ENCODE results near the gene ATG7. TPM values are rescaled to one million over a fixed set of nuclear protein-coding genes. Genes with fewer than 3 reads are reported as not detected.
A peak's percentile ranks its signal among the peaks of the same experiment; 100 is the strongest.

The ATG7 gene
- total RNA-seq, 1 donor from 2014 or later = 48.5 TPM

DNA sequence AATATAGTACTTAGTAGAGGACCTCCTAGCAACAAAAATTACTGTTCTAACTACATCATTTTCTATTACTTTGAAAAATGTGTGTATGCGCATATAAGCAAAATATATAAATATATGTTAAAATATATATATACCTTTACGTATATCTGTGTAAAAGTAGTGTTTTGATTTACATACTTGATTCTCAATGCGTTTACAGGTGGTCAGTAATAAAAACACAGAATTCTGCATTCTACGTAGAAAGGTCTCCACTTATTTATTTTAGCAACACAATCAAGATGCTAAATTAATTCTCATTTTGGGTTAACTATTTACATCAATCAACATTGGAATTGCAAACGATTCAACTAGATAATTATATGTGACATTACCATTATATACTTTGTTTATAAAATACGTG, 158.0 kb downstream of the ATG7 start:
- Histone ChIP-seq H3K27ac (no peak overlapping the region), H3K4me3 (no peak overlapping the region)

DNA sequence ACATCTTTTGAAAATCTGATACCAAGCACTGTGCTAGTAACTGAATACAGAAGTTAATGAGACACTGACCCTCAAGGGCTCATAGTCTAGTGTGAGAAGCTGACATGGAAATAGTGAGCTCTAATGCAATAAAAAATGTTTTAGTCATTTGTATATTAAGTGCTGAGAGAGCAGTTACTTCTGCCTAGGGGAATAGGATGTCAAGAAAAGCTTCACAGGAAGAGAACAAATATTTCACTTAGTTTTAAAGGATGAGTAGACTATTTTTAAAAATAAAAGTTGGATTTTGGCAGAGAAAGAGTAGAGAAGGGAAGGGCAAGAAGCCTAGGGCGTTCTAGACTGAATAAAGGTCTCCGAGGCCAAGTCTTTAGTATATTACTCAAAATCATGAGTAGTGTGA, 158.4 kb downstream of the ATG7 start:
- intact Hi-C loops (cut with DNase I) = no loop called here
- no peak overlapping the region for H3K4me3 ChIP-seq
- DNase-seq (ENCODE audit: low spot score in 2 of 2) = no peak
- H3K9me3 ChIP-seq = no peaks in the 10 kb centered on the region
- H3K27ac ChIP-seq = no peak overlapping the region
- no peaks in the 10 kb centered on the region for H3K27me3 ChIP-seq
- H3K4me1 ChIP-seq = peaks cover 0 to 17% of the 10 kb centered on the region in 2 donors
- H3K36me3 ChIP-seq = peaks cover 0 to 4% of the 10 kb centered on the region in 2 donors
- TF ChIP-seq, protein P1, sequence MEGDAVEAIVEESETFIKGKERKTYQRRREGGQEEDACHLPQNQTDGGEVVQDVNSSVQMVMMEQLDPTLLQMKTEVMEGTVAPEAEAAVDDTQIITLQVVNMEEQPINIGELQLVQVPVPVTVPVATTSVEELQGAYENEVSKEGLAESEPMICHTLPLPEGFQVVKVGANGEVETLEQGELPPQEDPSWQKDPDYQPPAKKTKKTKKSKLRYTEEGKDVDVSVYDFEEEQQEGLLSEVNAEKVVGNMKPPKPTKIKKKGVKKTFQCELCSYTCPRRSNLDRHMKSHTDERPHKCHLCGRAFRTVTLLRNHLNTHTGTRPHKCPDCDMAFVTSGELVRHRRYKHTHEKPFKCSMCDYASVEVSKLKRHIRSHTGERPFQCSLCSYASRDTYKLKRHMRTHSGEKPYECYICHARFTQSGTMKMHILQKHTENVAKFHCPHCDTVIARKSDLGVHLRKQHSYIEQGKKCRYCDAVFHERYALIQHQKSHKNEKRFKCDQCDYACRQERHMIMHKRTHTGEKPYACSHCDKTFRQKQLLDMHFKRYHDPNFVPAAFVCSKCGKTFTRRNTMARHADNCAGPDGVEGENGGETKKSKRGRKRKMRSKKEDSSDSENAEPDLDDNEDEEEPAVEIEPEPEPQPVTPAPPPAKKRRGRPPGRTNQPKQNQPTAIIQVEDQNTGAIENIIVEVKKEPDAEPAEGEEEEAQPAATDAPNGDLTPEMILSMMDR (IDR thresholded peaks at IDR 0.05) = no peak

More for the DNA sequence above, 158.0 kb downstream of the ATG7 start:
- DNase-seq (ENCODE audit: low spot score in 2 of 2) = no peak
- H3K4me1 ChIP-seq = peaks cover 0 to 16% of the 10 kb centered on the region in 2 donors
- H3K9me3 ChIP-seq = no peaks in the 10 kb centered on the region
- TF ChIP-seq, protein P1 (IDR thresholded peaks at IDR 0.05) = no peak
- intact Hi-C loops (cut with DNase I) = no loop called here
- H3K27me3 ChIP-seq = no peaks in the 10 kb centered on the region
- H3K36me3 ChIP-seq = peaks cover 0 to 4% of the 10 kb centered on the region in 2 donors

DNA sequence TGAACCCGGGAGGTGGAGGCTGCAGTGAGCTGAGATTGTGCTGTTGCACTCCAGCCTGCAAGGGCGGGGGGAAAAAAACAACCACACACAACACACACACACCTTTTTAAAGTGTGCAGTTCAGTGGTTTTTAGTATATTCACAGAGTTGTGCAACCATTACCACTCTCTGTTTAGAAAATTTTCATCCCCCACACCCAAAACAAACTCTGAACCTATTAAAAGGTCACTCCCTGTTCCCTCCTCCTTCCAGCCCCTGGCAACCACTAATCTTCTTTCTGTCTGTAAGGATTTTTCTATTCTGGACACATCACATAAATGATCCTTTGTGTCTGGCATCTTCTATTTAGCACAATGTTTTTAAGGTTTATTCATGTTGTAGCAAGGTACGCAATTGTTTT, 159.1 kb downstream of the ATG7 start:
- Histone ChIP-seq H3K4me3 (no peak overlapping the region), H3K27ac (no peak overlapping the region), H3K36me3 (peaks cover 0 to 4% of the 10 kb centered on the region in 2 donors), H3K27me3 (no peaks in the 10 kb centered on the region), H3K9me3 (no peaks in the 10 kb centered on the region), H3K4me1 (peaks cover 0 to 17% of the 10 kb centered on the region in 2 donors)
- DNase-seq (ENCODE audit: low spot score in 2 of 2) = no peak
- TF ChIP-seq, protein P1 (IDR thresholded peaks at IDR 0.05) = no peak
- intact Hi-C loops (cut with DNase I) = no loop called here

DNA sequence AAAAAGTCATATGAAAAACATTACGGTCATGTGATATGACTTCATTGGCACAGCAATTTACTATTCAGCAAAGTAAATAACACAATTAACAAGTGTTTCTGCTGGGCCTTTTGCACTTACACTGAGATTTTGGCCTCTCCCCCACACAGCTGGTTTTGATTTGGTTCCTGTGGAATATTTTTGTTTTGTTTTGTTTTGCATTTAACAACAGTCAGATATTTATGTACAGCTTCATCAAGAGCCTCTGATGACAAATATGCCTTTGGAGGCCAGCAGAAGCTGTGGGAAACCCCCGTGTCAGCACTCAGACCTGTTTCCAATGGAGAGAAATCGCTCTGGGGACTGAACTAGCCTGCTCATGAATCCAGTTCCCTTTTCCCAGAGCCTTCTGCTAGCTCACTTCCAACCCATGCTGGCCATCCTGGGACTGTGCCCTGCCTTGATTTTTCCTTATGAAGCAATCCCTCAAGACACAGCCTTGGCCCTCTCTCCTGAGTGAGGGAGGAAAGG, 161.9 kb downstream of the ATG7 start:
- intact Hi-C loops (cut with DNase I) = no loop called here
- TF ChIP-seq, protein P1 (IDR thresholded peaks at IDR 0.05) = no peak
- DNase-seq (ENCODE audit: low spot score in 2 of 2) = peak; percentile 30 to 83

DNA sequence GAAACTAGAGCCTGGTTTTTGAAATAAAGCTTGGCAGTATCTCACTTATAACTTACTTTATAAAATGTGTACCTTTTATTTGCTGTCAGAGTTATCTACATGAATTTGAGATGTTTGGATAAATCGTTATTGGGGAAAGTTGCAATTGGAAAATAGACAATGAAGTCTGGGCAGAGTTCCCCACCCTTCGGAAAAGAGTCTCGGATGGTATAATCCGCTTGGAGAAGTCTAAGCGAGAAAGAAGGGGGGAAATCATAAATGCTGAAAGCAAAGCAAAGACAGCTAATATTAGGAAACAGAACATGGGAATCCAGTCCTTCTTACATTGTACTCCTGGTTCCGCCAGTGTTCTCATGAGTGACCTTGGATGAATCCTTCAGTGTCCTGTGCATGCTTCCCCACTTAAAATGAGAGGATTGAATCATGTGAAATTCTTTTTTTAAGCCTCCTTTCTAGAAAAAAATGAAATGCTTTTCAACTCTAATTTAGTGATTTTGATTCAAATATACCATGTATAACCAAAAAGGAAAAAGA, 162.4 kb downstream of the ATG7 start:
- H3K9me3 ChIP-seq = no peaks in the 10 kb centered on the region
- H3K4me1 ChIP-seq = peaks cover 0 to 22% of the 10 kb centered on the region in 2 donors
- TF ChIP-seq, protein P1 (IDR thresholded peaks at IDR 0.05) = no peak
- peak overlapping the region in 1 of 2 donors; percentile 25 for H3K4me3 ChIP-seq
- intact Hi-C loops (cut with DNase I) = no loop called here
- H3K27ac ChIP-seq = peak overlapping the region; percentile 79 to 82
- H3K27me3 ChIP-seq = no peaks in the 10 kb centered on the region
- no peaks in the 10 kb centered on the region for H3K36me3 ChIP-seq
- DNase-seq (ENCODE audit: low spot score in 2 of 2) = no peak

More for the DNA sequence above, 161.9 kb downstream of the ATG7 start:
- no peaks in the 10 kb centered on the region for H3K9me3 ChIP-seq
- no peaks in the 10 kb centered on the region for H3K27me3 ChIP-seq
- peak overlapping the region in 1 of 2 donors; percentile 25 for H3K4me3 ChIP-seq
- H3K27ac ChIP-seq = peak overlapping the region; percentile 79 to 82
- H3K36me3 ChIP-seq = no peaks in the 10 kb centered on the region
- H3K4me1 ChIP-seq = peaks cover 0 to 22% of the 10 kb centered on the region in 2 donors

Measured in ascending aorta (tissue), 2 donors.